ENCODE data around the gene SETDB1.

SETDB1 gene

DNA sequence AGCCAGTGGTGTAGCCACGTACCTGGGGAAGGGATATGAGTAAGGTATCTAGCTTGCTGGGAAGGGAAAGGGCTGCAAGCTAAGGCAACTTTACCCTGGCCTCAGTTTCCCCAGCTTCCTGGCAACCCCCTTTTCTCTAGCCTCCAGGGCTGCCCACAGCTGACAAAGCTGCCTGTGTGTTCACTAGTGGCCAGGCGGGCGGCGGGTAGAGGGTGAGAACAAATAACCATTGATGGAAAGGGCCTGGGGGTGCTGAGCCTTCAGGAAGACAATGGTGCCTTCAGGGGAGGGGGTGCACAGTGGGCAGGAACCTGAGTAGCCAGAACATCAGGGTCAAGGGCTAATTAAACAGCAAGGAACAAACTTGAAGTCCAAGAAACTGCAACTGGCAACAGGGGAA, 42.3 kb downstream of the SETDB1 start:
- no peak for TF ChIP-seq CTCF (conservative IDR thresholded peaks at IDR 0.05; ENCODE audit: low read depth, low read length)
- no peak overlapping the region for H3K4me3 ChIP-seq (IDR thresholded peaks at IDR 0.05; ENCODE audit: insufficient read depth, low read depth, low read length)
- no peak overlapping the region for H3K4me2 ChIP-seq
- peaks cover 18% of the 10 kb centered on the region for H4K20me1 ChIP-seq (ENCODE audit: insufficient read depth)
- no peak overlapping the region for H3K27ac ChIP-seq
- no peak overlapping the region for H3K9ac ChIP-seq
- H3K4me1 ChIP-seq (ENCODE audit: low read depth, poor library complexity, severe bottlenecking), result peaks cover 29% of the 10 kb centered on the region
- H3K27me3 ChIP-seq (ENCODE audit: insufficient read depth, low read depth), result no peaks in the 10 kb centered on the region
- H3K36me3 ChIP-seq (ENCODE audit: insufficient read depth), result peaks cover 39% of the 10 kb centered on the region; the same call in 1 of the 2 replicates
- H3K79me2 ChIP-seq (ENCODE audit: insufficient read depth, low read depth), result peaks cover 48% of the 10 kb centered on the region
- no peak overlapping the region for H2AFZ ChIP-seq (ENCODE audit: low read depth)

DNA sequence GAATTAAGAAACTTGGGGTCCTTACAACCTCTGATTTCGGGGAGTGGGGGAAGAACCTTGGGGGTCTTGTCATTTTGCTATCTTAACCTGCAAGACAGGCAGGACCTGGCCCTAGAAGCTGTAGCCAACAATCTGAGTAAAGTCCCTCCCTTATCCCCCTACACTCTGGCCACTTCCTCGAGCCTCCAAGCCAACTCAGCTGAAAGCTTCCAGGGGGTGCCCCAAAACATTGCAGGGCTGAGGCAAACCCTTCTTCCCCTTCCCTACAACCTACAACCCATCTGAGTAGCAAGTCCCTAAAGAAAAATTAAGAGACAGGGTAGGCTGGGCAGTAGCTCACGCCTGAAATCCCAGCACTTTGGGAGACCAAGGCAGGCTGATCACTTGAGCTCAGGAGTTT, 43.5 kb downstream of the SETDB1 start:
- H3K4me1 ChIP-seq (ENCODE audit: low read depth, poor library complexity, severe bottlenecking), result peaks cover 29% of the 10 kb centered on the region
- no peaks in the 10 kb centered on the region for H3K27me3 ChIP-seq (ENCODE audit: insufficient read depth, low read depth)
- peaks cover 18% of the 10 kb centered on the region for H4K20me1 ChIP-seq (ENCODE audit: insufficient read depth)
- H3K36me3 ChIP-seq (ENCODE audit: insufficient read depth), result peaks cover 39% of the 10 kb centered on the region; the same call in 1 of the 2 replicates
- no peak overlapping the region for H3K4me3 ChIP-seq (IDR thresholded peaks at IDR 0.05; ENCODE audit: insufficient read depth, low read depth, low read length)
- peaks cover 54% of the 10 kb centered on the region for H3K79me2 ChIP-seq (ENCODE audit: insufficient read depth, low read depth)
- H2AFZ ChIP-seq (ENCODE audit: low read depth), result no peak overlapping the region
- no peak overlapping the region for H3K4me2 ChIP-seq
- no peak overlapping the region for H3K9ac ChIP-seq
- TF ChIP-seq CTCF (conservative IDR thresholded peaks at IDR 0.05; ENCODE audit: low read depth, low read length), result no peak
- H3K27ac ChIP-seq, result no peak overlapping the region

- H3K27ac ChIP-seq, result no peak overlapping the region
- H3K79me2 ChIP-seq (ENCODE audit: insufficient read depth, low read depth), result peaks cover 54% of the 10 kb centered on the region
- H2AFZ ChIP-seq (ENCODE audit: low read depth), result no peak overlapping the region
- H3K4me1 ChIP-seq (ENCODE audit: low read depth, poor library complexity, severe bottlenecking), result peaks cover 33% of the 10 kb centered on the region
- H4K20me1 ChIP-seq (ENCODE audit: insufficient read depth), result peaks cover 18% of the 10 kb centered on the region
- peak overlapping the region; percentile 97; the same call in 1 of the 2 replicates for H3K4me2 ChIP-seq
- TF ChIP-seq CTCF (conservative IDR thresholded peaks at IDR 0.05; ENCODE audit: low read depth, low read length), result no peak
- peaks cover 27% of the 10 kb centered on the region; the same call in 1 of the 2 replicates for H3K36me3 ChIP-seq (ENCODE audit: insufficient read depth)
- H3K27me3 ChIP-seq (ENCODE audit: insufficient read depth, low read depth), result no peaks in the 10 kb centered on the region
- no peak overlapping the region for H3K4me3 ChIP-seq (IDR thresholded peaks at IDR 0.05; ENCODE audit: insufficient read depth, low read depth, low read length)
- H3K9ac ChIP-seq, result no peak overlapping the region
Measured at GRCh38 chr1:150970808-150971582, 44.8 kb downstream of the SETDB1 start.

- H3K4me3 ChIP-seq (IDR thresholded peaks at IDR 0.05; ENCODE audit: insufficient read depth, low read depth, low read length), result no peak overlapping the region
- H3K27me3 ChIP-seq (ENCODE audit: insufficient read depth, low read depth), result no peaks in the 10 kb centered on the region
- no peak overlapping the region for H2AFZ ChIP-seq (ENCODE audit: low read depth)
- H3K9ac ChIP-seq, result peak overlapping the region; percentile 93; the same call in 1 of the 2 replicates
- H4K20me1 ChIP-seq (ENCODE audit: insufficient read depth), result peaks cover 18% of the 10 kb centered on the region
- peaks cover 19% of the 10 kb centered on the region; the same call in 1 of the 2 replicates for H3K36me3 ChIP-seq (ENCODE audit: insufficient read depth)
- peak overlapping the region; percentile 97 for H3K4me2 ChIP-seq
- H3K4me1 ChIP-seq (ENCODE audit: low read depth, poor library complexity, severe bottlenecking), result peaks cover 36% of the 10 kb centered on the region
- TF ChIP-seq CTCF (conservative IDR thresholded peaks at IDR 0.05; ENCODE audit: low read depth, low read length), result peak; percentile 31
- H3K79me2 ChIP-seq (ENCODE audit: insufficient read depth, low read depth), result peaks cover 54% of the 10 kb centered on the region
- no peak overlapping the region for H3K27ac ChIP-seq
Measured at GRCh38 chr1:150971583-150972416, 45.6 kb downstream of the SETDB1 start.

Data from KMS-11 (cell line).